IMR-90 (cell line): Measurements from ENCODE around the gene GORASP1. TPM values are rescaled to one million over a fixed set of nuclear protein-coding genes. Genes with fewer than 3 reads are reported as not detected.
A peak's percentile ranks its signal among the peaks of the same experiment; 100 is the strongest.

Experiments
- ATAC-seq: fragments of 200-7000 bp; cut with Tn5 transposase; 2 replicates; pipeline ENCODE4 v1.9.1; 2020; ENCODE audit warnings: low read depth, mild to moderate bottlenecking, moderate library complexity
- Bru-seq: library from RNA; stranded (reverse); fragments of 400-500 nt; gene quantifications from one replicate; lab custom pipeline; 2021; lab: Mats Ljungman, UMichigan
- BruChase-seq, 2 experiments: library from RNA; stranded (reverse); fragments of 400-500 nt; gene quantifications; one replicate each; lab custom pipeline; 2021; lab: Mats Ljungman, UMichigan
- BruUV-seq: library from RNA; stranded (reverse); fragments of 400-500 nt; replicated peaks from 2 replicates; lab custom pipeline; 2021; lab: Mats Ljungman, UMichigan
- CTCF ChIA-PET: fragments of 300-600 bp; formaldehyde crosslinking; extraction: SDS; loops from one replicate; lab custom pipeline; 2021; ENCODE audit warnings: antibody characterized with exemption; lab: Yijun Ruan, JAX
- POLR2A ChIA-PET: fragments of 300-600 bp; sonication (Branson Sonifier 250); formaldehyde crosslinking; loops from one replicate; lab custom pipeline; 2022; ENCODE audit warnings: antibody characterized with exemption; ENCODE audit not compliant: unreplicated experiment; lab: Charles Lee
- DNase-seq: peaks from one replicate; pipeline ENCODE4 v3.0.0; 2013
- H2AFZ ChIP-seq: replicated peaks from 2 replicates; pipeline ENCODE3; 2013; ENCODE audit warnings: low read length, mild to moderate bottlenecking; ENCODE audit not compliant: poor library complexity
- H2AK5ac ChIP-seq: 2 replicates; pipeline ENCODE4 v1.6.1; 2013; ENCODE audit warnings: low read depth, low read length, inconsistent platforms
- H2AK9ac ChIP-seq: replicated peaks from 2 replicates; pipeline ENCODE3; 2013; ENCODE audit warnings: mild to moderate bottlenecking, low read depth, low read length, moderate library complexity; ENCODE audit not compliant: poor library complexity
- H2BK120ac ChIP-seq: 2 replicates; pipeline ENCODE4 v1.6.1; 2013; ENCODE audit warnings: low read depth, low read length, inconsistent platforms
- H2BK15ac ChIP-seq: 3 replicates; pipeline ENCODE4 v1.6.1; 2013; ENCODE audit warnings: low read depth, low read length, inconsistent platforms
- H2BK20ac ChIP-seq: 2 replicates; pipeline ENCODE4 v1.6.1; 2013; ENCODE audit warnings: low read depth, mild to moderate bottlenecking, inconsistent platforms, low read length, moderate library complexity
- H2BK5ac ChIP-seq: 2 replicates; pipeline ENCODE4 v1.6.1; 2013; ENCODE audit warnings: mild to moderate bottlenecking, low read depth, low read length, inconsistent platforms; ENCODE audit not compliant: poor library complexity, severe bottlenecking
- H3K14ac ChIP-seq: replicated peaks from 2 replicates; pipeline ENCODE4 v1.6.1; 2013; ENCODE audit warnings: low read depth, low read length, inconsistent platforms
- H3K18ac ChIP-seq: 2 replicates; pipeline ENCODE4 v1.6.1; 2013; ENCODE audit warnings: low read depth, low read length, control low read depth
- H3K23ac ChIP-seq: 2 replicates; pipeline ENCODE4 v1.6.1; 2013; ENCODE audit warnings: low read depth, low read length, inconsistent platforms
- H3K27ac ChIP-seq: 2 replicates; pipeline ENCODE4 v1.5.1; 2013; ENCODE audit warnings: mild to moderate bottlenecking, control low read depth, low read length; ENCODE audit not compliant: insufficient read depth
- H3K27me3 ChIP-seq: 2 replicates; pipeline ENCODE4 v1.6.1; 2013; ENCODE audit warnings: low read length; ENCODE audit not compliant: control insufficient read depth, insufficient read depth
- H3K36me3 ChIP-seq: 2 replicates; pipeline ENCODE4 v1.6.1; 2013; ENCODE audit warnings: low read length, mixed read lengths; ENCODE audit not compliant: control insufficient read depth, insufficient read depth
- H3K4ac ChIP-seq: 2 replicates; pipeline ENCODE4 v1.6.1; 2013; ENCODE audit warnings: low read depth, low read length, inconsistent platforms
- H3K4me1 ChIP-seq: 2 replicates; pipeline ENCODE4 v1.6.1; 2013; ENCODE audit warnings: low read length, mixed read lengths; ENCODE audit not compliant: control insufficient read depth, insufficient read depth
- H3K4me2 ChIP-seq: 2 replicates; pipeline ENCODE4 v1.6.1; 2013; ENCODE audit warnings: low read depth, mild to moderate bottlenecking, control low read depth, low read length, moderate library complexity
- H3K4me3 ChIP-seq: 2 replicates; pipeline ENCODE4 v1.5.1; 2013; ENCODE audit warnings: low read depth, mild to moderate bottlenecking, control low read depth, low read length, moderate library complexity; ENCODE audit not compliant: insufficient read depth
- H3K56ac ChIP-seq: 2 replicates; pipeline ENCODE4 v1.6.1; 2013; ENCODE audit warnings: low read length, inconsistent platforms; ENCODE audit not compliant: insufficient read depth; ENCODE audit errors: extremely low read depth
- H3K79me1 ChIP-seq, 2 experiments: 2 replicates each; pipeline ENCODE4 v1.6.1; 2013; ENCODE audit warnings: low read length in 2 of 2, inconsistent platforms in 1 of 2, low read depth in 1 of 2
- H3K9ac ChIP-seq: 2 replicates; pipeline ENCODE4 v1.6.1; 2013; ENCODE audit warnings: low read depth, low read length, control low read depth
- H3K9me1 ChIP-seq: 2 replicates; pipeline ENCODE4 v1.6.1; 2013; ENCODE audit warnings: low read length, inconsistent platforms; ENCODE audit not compliant: insufficient read depth
- H3K9me3 ChIP-seq: 2 replicates; pipeline ENCODE4 v1.6.1; 2013; ENCODE audit warnings: low read length; ENCODE audit not compliant: control insufficient read depth, insufficient read depth
- H4K20me1 ChIP-seq: 2 replicates; pipeline ENCODE4 v1.6.1; 2013; ENCODE audit warnings: low read length, inconsistent platforms; ENCODE audit not compliant: insufficient read depth
- H4K5ac ChIP-seq: 2 replicates; pipeline ENCODE4 v1.6.1; 2013; ENCODE audit warnings: mild to moderate bottlenecking, low read depth, low read length, control low read depth
- H4K8ac ChIP-seq, 2 experiments: 2 replicates each; pipeline ENCODE4 v1.6.1; 2013; ENCODE audit warnings: low read depth in 2 of 2, low read length in 2 of 2, control low read depth in 1 of 2, inconsistent platforms in 1 of 2
- H4K91ac ChIP-seq: 2 replicates; pipeline ENCODE4 v1.6.1; 2013; ENCODE audit warnings: low read depth, low read length, inconsistent platforms; ENCODE audit not compliant: insufficient read depth
- BHLHE40 ChIP-seq: fragments of 150-350 bp; IDR thresholded peaks from 2 replicates; pipeline ENCODE4 v1.6.1; 2016; ENCODE audit warnings: mild to moderate bottlenecking, low read depth, low read length
- MAZ ChIP-seq: IDR thresholded peaks from 2 replicates; pipeline ENCODE4 v1.6.1; 2012; ENCODE audit warnings: low read depth, mild to moderate bottlenecking, low read length, improper control_type of control experiment, moderate library complexity, borderline replicate concordance
- MXI1 ChIP-seq: IDR thresholded peaks from 2 replicates; pipeline ENCODE4 v1.6.1; 2012; ENCODE audit warnings: low read depth, mild to moderate bottlenecking, low read length, moderate library complexity, borderline replicate concordance
- POLR2A ChIP-seq: IDR thresholded peaks from 2 replicates; pipeline ENCODE4 v1.6.1; 2012; ENCODE audit warnings: mild to moderate bottlenecking, low read depth, low read length
- WGBS, 2 experiments: methylation state at CpG; one replicate each; pipeline versions ENCODE4 v1.1.5 to v1.1.7; 2013; ENCODE audit warnings: missing lambda C conversion rate in 2 of 2; ENCODE audit not compliant: insufficient read length in 1 of 2; ENCODE audit errors: extremely low coverage in 2 of 2; 5-methylcytosine and 5-hydroxymethylcytosine counted together
- dilution Hi-C: fragments of 300-500 bp; cut with HindIII; formaldehyde crosslinking; loops from one replicate; pipeline ENCODE4 v1.14.3; 2018; ENCODE audit warnings: low sequenced_read_pairs; ENCODE audit not compliant: unreplicated experiment
- in situ Hi-C: fragments of 300-500 bp; cut with MboI; formaldehyde crosslinking; loops from 3 replicates; pipeline ENCODE4 v1.14.3; 2019; ENCODE audit warnings: low sequenced_read_pairs, inconsistent platforms, mixed read lengths
- intact Hi-C: fragments of 100-400 bp; cut with micrococcal nuclease; formaldehyde crosslinking; loops from 2 replicates; pipeline ENCODE4 v1.10.0; 2022
- long read RNA-seq: library from polyadenylated mRNA; unstranded; transcript quantifications from one replicate; pipeline ENCODE4 v2.0.0, GENCODE V29; 2021; ENCODE audit not compliant: unreplicated experiment
- polyA plus RNA-seq, 3 experiments: library from polyadenylated mRNA; depleted of rRNA; stranded (reverse); fragments of >200 nt; gene quantifications; 2 replicates each; pipeline ENCODE4 v1.2.3, GENCODE V29; 2012; ENCODE audit warnings: low replicate concordance in 1 of 3
- total RNA-seq: library from RNA; depleted of rRNA; stranded (reverse); fragments of >200 nt; gene quantifications from 2 replicates; pipeline ENCODE4 v1.2.3, GENCODE V29; 2012; rRNA removed
- TF ChIP-seq, protein P1 (sequence below): fragments of 150-350 bp; IDR thresholded peaks from 2 replicates; pipeline ENCODE4 v1.6.1; 2017; ENCODE audit warnings: mild to moderate bottlenecking, antibody characterized with exemption, low read length, low read depth

Gene GORASP1
- total RNA-seq: 25.8 and 35.0 TPM in 2 replicates
- polyA plus RNA-seq (2012; rRNA removed): 56.6 and 58.9 TPM in 2 replicates
- 27.6 and 41.5 TPM in 2 replicates for polyA plus RNA-seq (2012; cell fraction: cytosol; rRNA removed)
- polyA plus RNA-seq (2012; cell fraction: nucleus; rRNA removed; ENCODE audit: low replicate concordance): 133 and 180 TPM in 2 replicates
- Bru-seq, nascent RNA: percentile 69 among the genes with signal in this experiment
- BruChase-seq, experiment 1, labeled RNA remaining after a 6-hour chase: percentile 70 among the genes with signal in this experiment
- BruChase-seq, experiment 2, labeled RNA remaining after a 2-hour chase: percentile 74 among the genes with signal in this experiment
- long read RNA-seq, transcript GORASP1-201 (9 exons, 3,722 nt): major isoform, 28 of 60 reads
- long read RNA-seq, partial matches to known transcripts: 8 of 60 reads
- long read RNA-seq, other reads (novel, unspliced or antisense): 21 of 60 reads

DNA sequence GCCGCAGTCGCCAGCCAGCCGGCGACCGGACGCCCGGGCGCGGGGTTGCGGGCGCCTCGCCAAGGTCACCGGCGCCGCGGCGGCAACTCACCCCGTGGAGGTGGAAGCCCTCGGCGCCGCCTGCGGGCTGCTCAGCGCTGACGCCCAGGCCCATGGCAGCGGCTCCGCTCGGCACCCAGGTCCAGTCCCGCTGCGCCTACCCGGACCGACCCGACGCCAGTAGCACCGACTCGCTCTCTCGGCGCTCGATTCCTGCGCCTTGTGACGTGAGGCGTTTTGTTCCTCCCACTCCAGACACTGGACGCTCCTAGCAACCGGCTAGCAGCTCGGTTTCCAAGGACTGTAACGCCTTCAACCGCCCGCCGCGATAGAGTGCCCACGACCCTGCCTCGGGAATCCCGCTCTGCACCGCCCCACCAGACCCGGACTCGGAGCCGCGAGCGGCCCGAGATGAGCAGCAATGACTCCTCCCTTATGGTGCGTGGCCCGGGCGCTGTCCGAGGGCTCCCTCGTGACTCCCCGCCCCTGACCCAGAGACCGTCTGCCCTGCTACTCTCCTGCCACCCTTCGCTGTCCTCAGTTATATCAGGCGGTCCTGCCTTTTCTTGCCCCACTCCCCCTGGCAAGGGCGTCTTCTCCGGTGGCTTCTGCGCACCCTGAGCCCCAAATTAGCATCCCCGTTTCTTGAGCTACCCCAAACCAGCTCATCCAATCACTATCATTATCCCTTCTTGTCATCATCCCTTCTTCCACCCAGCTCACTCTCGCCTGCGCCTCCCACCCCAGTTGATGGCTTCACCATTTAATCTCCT is at the start of gene GORASP1, which contains the start of gene TTC21A:
TSS of gene GORASP1 (minus strand) at position 240 of the 812 bp plus-strand sequence. CDS start at position 154, 86 bp downstream.
TSS of gene TTC21A (plus strand) at position 293 of the 812 bp plus-strand sequence. CDS start at position 451, 158 bp downstream.
- H4K20me1 ChIP-seq: peaks cover 37% of the 10 kb centered on the region
- H2BK20ac ChIP-seq: no peak within 1 kb of the TSS
- peak within 1 kb of the TSS; percentile 87 for H2AK9ac ChIP-seq
- peak within 1 kb of the TSS; percentile 74 for H2BK5ac ChIP-seq
- TF ChIP-seq POLR2A: peak; percentile 87
- TF ChIP-seq, protein P1, sequence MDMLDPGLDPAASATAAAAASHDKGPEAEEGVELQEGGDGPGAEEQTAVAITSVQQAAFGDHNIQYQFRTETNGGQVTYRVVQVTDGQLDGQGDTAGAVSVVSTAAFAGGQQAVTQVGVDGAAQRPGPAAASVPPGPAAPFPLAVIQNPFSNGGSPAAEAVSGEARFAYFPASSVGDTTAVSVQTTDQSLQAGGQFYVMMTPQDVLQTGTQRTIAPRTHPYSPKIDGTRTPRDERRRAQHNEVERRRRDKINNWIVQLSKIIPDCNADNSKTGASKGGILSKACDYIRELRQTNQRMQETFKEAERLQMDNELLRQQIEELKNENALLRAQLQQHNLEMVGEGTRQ: peak; percentile 42
- peak; percentile 73; the same call in 1 of the 2 replicates for TF ChIP-seq MXI1
- no peak for TF ChIP-seq BHLHE40
- peak; percentile 30; the same call in 1 of the 2 replicates for TF ChIP-seq MAZ
- peak within 1 kb of the TSS; percentile 25 for H2BK120ac ChIP-seq
- H3K14ac ChIP-seq: peak within 1 kb of the TSS; percentile 75
- H3K9me3 ChIP-seq: no peaks in the 10 kb centered on the region
- WGBS, 2 experiments: 1% methylated on average over 28 of the region's 74 CpGs; no CpG with 5 or more reads in 1 of the 2 experiments
- peaks cover 8% of the 10 kb centered on the region for H3K9me1 ChIP-seq
- no peaks in the 10 kb centered on the region for H3K36me3 ChIP-seq
- H3K56ac ChIP-seq: peak within 1 kb of the TSS; percentile 43
- in situ Hi-C loops: no loop called here
- H4K91ac ChIP-seq: peak within 1 kb of the TSS; percentile 6; the same call in 1 of the 2 replicates
- dilution Hi-C loops: no loop called here
- POLR2A ChIA-PET: no interaction called here
- H3K4me1 ChIP-seq: peaks cover 4% of the 10 kb centered on the region; the same call in 1 of the 2 replicates
- peak within 1 kb of the TSS; percentile 84 for H3K9ac ChIP-seq
- H3K23ac ChIP-seq: peak within 1 kb of the TSS; percentile 85
- no TSS peak for BruUV-seq
- CTCF ChIA-PET: interaction anchor here (1.0 to 1.4 kb wide), 4 partner anchors 15 to 185 kb away, joined by 3 to 6 read pairs (median 4); no protein-coding TSS in a partner anchor
- peaks cover 3 to 44% of the 10 kb centered on the region in 2 experiments; a peak in 3 of 4 replicates for H3K79me1 ChIP-seq
- H2AK5ac ChIP-seq: no peak within 1 kb of the TSS
- no peak within 1 kb of the TSS for H3K18ac ChIP-seq
- intact Hi-C loops: loop anchor here (1.0 to 5.0 kb wide), 5 partner anchors 44 to 275 kb away; partner anchors contain the start of gene SLC25A38
- no peaks in the 10 kb centered on the region for H3K27me3 ChIP-seq
- no peak within 1 kb of the TSS for H4K5ac ChIP-seq
- peak within 1 kb of the TSS; percentile 81 for H3K27ac ChIP-seq
- no peak within 1 kb of the TSS for H2BK15ac ChIP-seq
- peak; percentile 85 for DNase-seq
- peak within 1 kb of the TSS; percentile 99 for H2AFZ ChIP-seq
- ATAC-seq: peak; percentile 90
- H4K8ac ChIP-seq: peak within 1 kb of the TSS; percentile 4 to 44; a peak in 1 of 4 replicates
- H3K4ac ChIP-seq: peak within 1 kb of the TSS; percentile 53; the same call in 1 of the 2 replicates
- H3K4me3 ChIP-seq: peak within 1 kb of the TSS; percentile 67
- H3K4me2 ChIP-seq: peak within 1 kb of the TSS; percentile 82
